IPS-11a (cell line): ENCODE data around the gene PARPBP.
"Not testable (repeated sequence)": the region's sequence is repeated elsewhere in the genome, so short reads cannot be mapped to it uniquely, and the experiment has no call there.

ENCODE experiments used
- H3K4me3 ChIP-seq: one replicate; pipeline ENCODE4 v1.5.1; 2013; ENCODE audit warnings: low read depth, low read length, control low read depth

The PARPBP gene

GRCh38 chr12:102240859-102241258, 120.9 kb downstream of the PARPBP start:
- not testable (repeated sequence) for H3K4me3 ChIP-seq
